ENCODE data around the gene STXBP5. TPM values are rescaled to one million over a fixed set of nuclear protein-coding genes. Genes with fewer than 3 reads are reported as not detected.
A peak's percentile ranks its signal among the peaks of the same experiment; 100 is the strongest.
"Not testable (repeated sequence)": the region's sequence is repeated elsewhere in the genome, so short reads cannot be mapped to it uniquely, and the experiment has no call there.

The STXBP5 gene
- total RNA-seq, 1 donor from 2014 or later: 36.5 TPM

DNA sequence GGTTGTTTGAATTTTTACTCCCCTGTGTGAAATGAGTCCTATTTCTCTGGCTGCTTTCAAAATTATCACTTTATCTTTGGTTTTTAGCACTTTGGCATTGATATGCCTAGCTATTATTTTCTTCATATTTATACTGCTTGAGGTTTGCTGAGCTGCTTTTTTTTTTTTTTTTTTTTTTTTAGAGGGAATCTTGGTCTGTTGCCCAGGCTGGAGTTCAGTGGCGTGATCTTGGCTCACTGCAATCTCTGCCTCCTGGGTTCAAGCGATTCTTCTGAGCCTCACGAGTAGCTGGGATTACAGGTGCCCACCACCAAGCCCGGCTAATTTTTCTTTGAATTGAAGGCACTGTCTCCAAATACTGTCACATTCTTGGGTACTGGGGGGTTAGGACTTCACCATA is 40.6 kb downstream of the STXBP5 start:
- DNase-seq (ENCODE audit: low read depth): no peak

GRCh38 chr6:147245693-147246092 is 41.5 kb downstream of the STXBP5 start:
- no peak for DNase-seq (ENCODE audit: low read depth)

DNA sequence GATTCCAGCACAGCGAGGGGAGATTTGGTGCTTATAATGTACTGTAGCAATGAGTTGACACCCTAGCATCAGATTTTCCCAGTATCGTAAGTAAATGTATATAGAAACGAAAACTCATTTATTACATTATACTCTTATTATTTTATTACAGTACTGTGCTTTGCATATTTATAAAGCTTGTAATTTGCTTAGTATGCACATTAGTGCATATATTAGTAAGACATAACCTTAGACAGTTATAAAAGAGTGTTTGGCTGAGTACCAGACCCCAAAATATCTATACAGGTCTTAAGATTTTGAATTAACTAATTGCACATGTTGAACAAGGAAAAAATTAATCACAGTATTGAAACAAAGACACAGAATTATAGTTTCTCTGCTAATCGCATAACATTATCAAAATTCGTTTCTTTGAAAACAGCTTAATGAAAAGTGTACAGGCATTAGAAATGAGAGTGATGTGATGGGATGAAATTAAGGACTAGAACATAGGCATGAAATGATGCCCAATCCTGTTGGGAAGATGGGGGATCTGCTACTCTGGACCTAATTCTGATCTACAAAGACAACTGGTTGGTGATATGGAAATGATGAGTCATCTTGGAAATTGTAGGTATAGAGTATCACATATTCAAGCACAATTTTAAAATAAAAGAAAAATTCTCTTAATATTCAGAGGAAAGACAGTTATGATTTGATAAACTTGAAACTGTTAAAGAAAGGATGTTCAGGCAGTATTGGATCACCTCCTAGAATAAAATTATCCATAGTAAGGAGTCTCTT is 42.8 kb downstream of the STXBP5 start:
- no peak for DNase-seq (ENCODE audit: low read depth)

DNA sequence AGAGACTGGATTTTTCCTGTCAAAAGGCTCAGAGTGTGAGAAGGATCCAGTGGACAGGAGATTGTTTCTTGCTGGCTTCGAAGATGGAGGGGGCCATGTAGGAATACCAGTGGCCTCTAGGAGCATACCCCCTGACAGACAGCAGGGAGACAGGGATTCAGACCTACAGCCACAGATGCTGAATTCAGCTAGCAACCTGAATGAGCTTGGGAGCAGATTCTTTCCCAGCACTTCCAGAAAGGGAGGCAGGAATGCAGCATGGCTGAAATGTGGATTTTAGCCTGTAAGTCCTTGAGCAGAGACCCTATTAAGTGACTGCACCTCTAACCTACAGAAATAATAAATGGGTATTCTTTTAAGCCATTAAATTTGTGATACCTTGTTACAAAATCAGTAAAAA is 44.6 kb downstream of the STXBP5 start:
- no peak for DNase-seq (ENCODE audit: low read depth)

GRCh38 chr6:147251072-147251471 is 46.9 kb downstream of the STXBP5 start:
- no peak for DNase-seq (ENCODE audit: low read depth)

- DNase-seq (ENCODE audit: low read depth): not testable (repeated sequence)
These were observed 50.8 kb downstream of the STXBP5 start for GRCh38 chr6:147254929-147255473.

GRCh38 chr6:147255948-147256674 is 51.9 kb downstream of the STXBP5 start:
- no peak for DNase-seq (ENCODE audit: low read depth)

GRCh38 chr6:147257760-147258159 is 53.5 kb downstream of the STXBP5 start:
- DNase-seq (ENCODE audit: low read depth): no peak

GRCh38 chr6:147260091-147260490 is 55.9 kb downstream of the STXBP5 start:
- DNase-seq (ENCODE audit: low read depth): no peak

DNA sequence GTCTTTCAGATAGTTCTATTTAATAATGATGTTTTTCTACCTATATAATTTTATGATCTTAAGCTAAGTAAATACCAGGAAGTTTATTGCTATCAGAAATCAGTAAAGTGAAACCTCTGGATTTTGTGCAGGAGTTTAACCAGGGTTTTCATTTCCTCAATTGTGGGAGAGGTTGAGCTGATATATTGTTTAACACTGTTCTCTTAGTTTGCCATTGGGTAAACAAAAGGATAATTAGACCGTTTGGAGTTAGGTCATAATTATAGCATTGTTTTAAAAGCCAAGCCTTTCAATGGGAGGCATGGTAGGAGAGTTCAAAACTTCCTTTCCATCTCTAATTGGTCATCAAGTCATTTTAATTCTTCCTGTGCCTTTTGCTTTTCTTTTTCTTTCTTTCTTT is 58.7 kb downstream of the STXBP5 start:
- DNase-seq (ENCODE audit: low read depth): no peak

DNA sequence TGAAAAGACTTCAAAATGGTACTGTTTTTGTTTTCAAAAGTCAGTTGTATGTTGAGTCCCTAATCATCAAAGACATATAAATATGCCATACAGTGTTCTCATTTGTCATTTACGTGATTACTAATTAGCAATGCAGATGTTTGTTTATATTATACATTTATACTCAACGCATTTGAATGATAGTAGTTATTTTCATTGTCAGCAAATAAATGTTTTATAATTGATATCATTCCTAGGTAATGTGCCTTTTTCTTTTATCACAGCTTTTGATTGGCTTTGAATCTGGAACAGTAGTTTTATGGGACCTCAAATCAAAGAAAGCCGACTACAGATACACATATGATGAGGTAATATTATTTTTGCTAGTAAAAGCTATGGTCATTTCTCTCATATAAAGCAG is 62.6 kb downstream of the STXBP5 start:
- DNase-seq (ENCODE audit: low read depth): no peak

DNA sequence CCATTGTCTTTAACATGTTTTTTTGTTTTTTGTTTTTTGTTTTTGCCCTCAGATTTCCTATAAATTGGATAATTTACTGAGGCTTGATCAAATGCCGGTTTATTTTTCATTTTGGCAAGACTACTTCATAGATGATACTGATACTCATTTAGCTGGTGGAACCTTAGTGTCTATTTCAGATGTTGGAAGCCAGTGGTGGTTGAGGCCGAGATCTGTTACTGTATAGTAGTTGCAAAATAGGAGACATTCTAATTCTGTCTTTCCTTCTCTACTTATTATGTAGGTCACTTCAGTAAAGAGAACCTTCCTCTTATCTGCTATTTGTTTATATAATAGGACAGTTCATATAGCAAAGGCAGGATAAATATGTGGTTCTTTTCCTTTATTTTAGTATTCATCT is 63.4 kb downstream of the STXBP5 start:
- no peak for DNase-seq (ENCODE audit: low read depth)

DNA sequence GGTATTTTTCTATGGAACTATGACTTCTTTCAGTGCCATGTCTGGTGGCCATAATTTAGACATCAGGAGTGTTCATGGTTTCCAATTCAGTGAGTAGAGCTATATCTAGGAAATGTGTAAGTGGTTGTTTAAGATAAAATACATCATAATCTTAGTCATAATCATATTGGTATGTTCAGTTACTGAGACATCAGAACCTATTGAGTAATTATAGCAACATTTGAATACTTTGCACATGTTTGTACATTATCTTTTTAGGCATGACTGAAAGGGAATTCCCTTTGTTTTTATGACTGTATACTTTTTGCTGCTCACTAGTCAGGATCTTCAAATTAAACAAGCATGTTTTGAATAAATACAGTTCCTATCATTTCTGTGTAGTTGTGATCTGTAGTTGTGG is 64.0 kb downstream of the STXBP5 start:
- no peak for DNase-seq (ENCODE audit: low read depth)

DNA sequence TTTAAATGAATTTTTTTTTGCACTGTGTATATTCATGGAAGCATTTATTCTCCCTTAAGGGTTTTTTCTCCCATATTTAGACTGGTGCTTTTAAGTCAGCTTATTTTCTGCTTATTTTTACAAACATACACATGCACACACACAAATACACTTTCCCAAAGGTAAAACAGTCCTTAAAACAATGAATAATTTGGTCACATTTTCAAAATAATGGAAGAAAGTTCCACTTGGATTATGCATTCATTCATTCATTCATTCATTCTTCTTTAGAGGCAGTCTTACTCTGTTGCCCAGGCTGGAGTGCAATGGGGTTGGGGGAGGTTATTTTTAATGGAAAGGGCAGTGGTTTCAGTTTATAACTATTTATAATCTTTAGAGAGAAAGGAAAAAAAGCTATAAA is 69.8 kb downstream of the STXBP5 start:
- no peak for DNase-seq (ENCODE audit: low read depth)

DNA sequence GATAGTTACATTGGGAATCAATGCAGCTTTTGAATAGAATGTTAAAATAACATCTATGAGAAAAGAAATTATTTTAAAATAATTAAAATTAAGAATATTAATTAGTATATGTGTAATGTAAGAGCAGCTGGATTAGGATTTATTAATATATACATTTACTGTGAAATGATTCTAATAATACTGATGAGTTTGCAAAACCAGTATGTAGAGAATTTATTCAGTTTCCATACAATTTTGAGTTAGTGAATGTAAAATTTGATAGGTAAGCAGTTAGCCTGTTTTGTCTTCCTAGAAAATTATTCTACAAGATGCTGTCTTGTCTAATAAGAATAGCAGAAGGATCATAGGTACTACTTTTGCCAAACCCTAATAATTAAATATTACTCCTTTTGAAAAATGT is 70.6 kb downstream of the STXBP5 start:
- no peak for DNase-seq (ENCODE audit: low read depth)

- no peak for DNase-seq (ENCODE audit: low read depth)
These were observed 74.7 kb downstream of the STXBP5 start for GRCh38 chr6:147278891-147279290.

DNA sequence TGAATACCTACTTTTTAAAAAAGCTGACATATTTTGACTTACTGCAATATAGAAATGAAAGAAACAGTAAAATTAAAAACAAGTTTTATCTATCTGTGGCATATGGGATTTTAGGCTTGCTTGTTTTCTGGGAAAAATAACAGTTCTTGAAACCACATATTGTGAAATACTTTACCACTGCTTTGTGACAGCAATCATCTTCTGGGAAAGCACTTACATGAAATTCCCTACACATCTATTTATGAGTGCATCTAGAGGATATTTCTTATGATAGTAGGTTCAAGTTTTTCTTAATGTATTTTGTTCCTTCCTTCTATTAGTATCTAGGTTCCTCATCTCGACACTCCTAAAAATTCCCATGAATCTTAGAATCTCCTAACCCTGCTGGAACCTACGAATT is 75.2 kb downstream of the STXBP5 start:
- DNase-seq (ENCODE audit: low read depth): no peak

DNA sequence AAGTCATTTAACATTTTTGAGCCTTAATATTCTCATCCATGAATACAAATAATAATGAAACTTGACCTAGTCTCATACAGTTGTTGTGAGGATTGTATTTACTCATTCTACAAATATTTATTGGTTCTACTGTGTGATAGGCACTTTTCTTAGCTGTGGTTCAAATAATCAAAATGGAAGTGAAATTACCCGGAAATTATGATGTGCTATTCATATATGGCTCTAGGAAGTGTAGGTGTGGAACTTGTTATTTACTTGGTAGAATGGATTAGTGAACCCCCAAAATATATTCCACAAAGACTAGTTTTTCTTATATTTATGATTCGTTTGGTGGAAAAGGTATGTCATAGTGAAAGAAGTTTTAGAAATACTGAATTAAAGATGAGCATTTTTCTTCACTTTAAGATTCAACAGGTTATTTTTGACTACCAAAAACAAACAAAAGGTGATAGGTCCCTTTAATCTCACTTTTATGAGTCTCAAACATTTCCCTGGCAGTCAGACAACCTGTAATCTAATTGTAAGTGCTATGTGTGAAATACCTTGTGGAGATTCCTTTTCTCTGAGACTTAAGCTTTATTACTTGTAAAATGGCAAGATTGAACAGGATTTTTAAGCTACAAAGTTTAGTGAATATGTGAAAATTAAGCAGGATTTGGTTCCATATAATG is 77.8 kb downstream of the STXBP5 start:
- DNase-seq (ENCODE audit: low read depth): no peak

DNA sequence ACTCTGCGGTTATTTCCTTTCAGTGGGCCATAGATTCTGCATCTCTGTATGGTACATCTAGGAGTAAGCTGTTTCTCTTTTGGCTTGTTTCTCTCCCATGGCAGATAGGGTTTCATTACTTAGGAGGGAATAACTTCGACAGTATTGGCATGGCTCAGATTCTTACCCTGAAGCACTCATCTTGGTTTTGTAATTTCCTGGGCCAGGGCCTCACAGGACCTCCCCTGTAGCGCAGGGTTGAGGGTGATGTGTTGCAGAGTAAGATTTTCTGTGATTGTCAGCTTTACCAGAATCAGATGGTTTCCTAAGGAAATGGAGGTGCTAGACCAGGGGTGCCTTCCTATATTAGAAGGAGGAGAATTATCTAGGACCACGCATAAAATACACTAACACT is 78.3 kb downstream of the STXBP5 start:
- no peak for DNase-seq (ENCODE audit: low read depth)

- DNase-seq (ENCODE audit: low read depth): no peak
These were observed 79.2 kb downstream of the STXBP5 start for GRCh38 chr6:147283460-147283859.

GRCh38 chr6:147285087-147285855 is 81.1 kb downstream of the STXBP5 start:
- peak; percentile 56 for DNase-seq (ENCODE audit: low read depth)
